WTC11 (cell line): ENCODE measurements around the gene CALHM1. TPM values are rescaled to one million over a fixed set of nuclear protein-coding genes. Genes with fewer than 3 reads are reported as not detected.

Experiments
- ATAC-seq: fragments of 200-7000 bp; cut with Tn5 transposase; 2 replicates; pipeline ENCODE4 v1.10.0; 2021; ENCODE audit warnings: mild to moderate bottlenecking, moderate library complexity
- CTCF ChIA-PET: fragments of 300-600 bp; sonication (Branson Sonifier 250); formaldehyde crosslinking; loops from one replicate; lab custom pipeline; 2021; ENCODE audit warnings: antibody characterized with exemption; lab: Charles Lee
- POLR2A ChIA-PET: fragments of 350-600 bp; sonication (Branson Sonifier 250); formaldehyde crosslinking; loops from one replicate; lab custom pipeline; 2021; ENCODE audit warnings: antibody characterized with exemption; lab: Charles Lee
- DNase-seq: peaks from one replicate; pipeline ENCODE4 v3.0.0; 2021; ENCODE audit warnings: low spot score
- H3K27ac Mint-ChIP-seq: 2 replicates; pipeline ENCODE4 v1.8.0; 2021; ENCODE audit warnings: mixed read lengths
- H3K27me3 Mint-ChIP-seq: 2 replicates; pipeline ENCODE4 v1.8.0; 2021; ENCODE audit warnings: low read depth, mild to moderate bottlenecking, moderate library complexity, mixed read lengths
- H3K36me3 Mint-ChIP-seq: 2 replicates; pipeline ENCODE4 v1.8.0; 2021; ENCODE audit warnings: mixed read lengths
- H3K4me1 Mint-ChIP-seq: 2 replicates; pipeline ENCODE4 v1.8.0; 2022; ENCODE audit warnings: mixed read lengths
- H3K4me3 Mint-ChIP-seq: 2 replicates; pipeline ENCODE4 v1.8.0; 2021; ENCODE audit warnings: mild to moderate bottlenecking, moderate library complexity, mixed read lengths
- H3K9me3 Mint-ChIP-seq: 2 replicates; pipeline ENCODE4 v1.8.0; 2021; ENCODE audit warnings: mixed read lengths
- AFF4 ChIP-seq: sonication (generic); formaldehyde crosslinking; IDR thresholded peaks from 2 replicates; pipeline ENCODE4 v1.8.1; 2023; ENCODE audit warnings: mild to moderate bottlenecking, missing genetic modification reagents, borderline replicate concordance
- CREM ChIP-seq: sonication (generic); formaldehyde crosslinking; IDR thresholded peaks from 2 replicates; pipeline ENCODE4 v1.8.1; 2022; ENCODE audit warnings: mild to moderate bottlenecking, missing genetic modification reagents, moderate library complexity
- E2F1 ChIP-seq: sonication (generic); formaldehyde crosslinking; IDR thresholded peaks from 2 replicates; pipeline ENCODE4 v1.8.0; 2022; ENCODE audit warnings: mild to moderate bottlenecking, missing genetic modification reagents
- ETV6 ChIP-seq: sonication (generic); formaldehyde crosslinking; IDR thresholded peaks from 2 replicates; pipeline ENCODE4 v1.8.1; 2022; ENCODE audit warnings: mild to moderate bottlenecking, missing genetic modification reagents
- GRHL2 ChIP-seq: fragments of 250-450 bp; sonication (Bioruptor Pico); IDR thresholded peaks from 2 replicates; pipeline ENCODE4 v1.8.0; 2022; ENCODE audit warnings: mild to moderate bottlenecking, moderate library complexity; ENCODE audit not compliant: insufficient replicate concordance, severe bottlenecking
- HMGXB4 ChIP-seq: sonication (generic); formaldehyde crosslinking; IDR thresholded peaks from 2 replicates; pipeline ENCODE4 v1.8.1; 2023; ENCODE audit warnings: mild to moderate bottlenecking, moderate library complexity, missing genetic modification reagents
- MAX ChIP-seq: sonication (generic); formaldehyde crosslinking; IDR thresholded peaks from 2 replicates; pipeline ENCODE4 v1.8.0; 2022; ENCODE audit warnings: mild to moderate bottlenecking, missing genetic modification reagents
- SP1 ChIP-seq: sonication (generic); formaldehyde crosslinking; conservative IDR thresholded peaks from 2 replicates; pipeline ENCODE4 v1.8.1; 2022; ENCODE audit warnings: missing genetic modification reagents
- ZMAT4 ChIP-seq: fragments of 250-450 bp; sonication (Bioruptor Pico); IDR thresholded peaks from 2 replicates; pipeline ENCODE4 v1.9.0; 2021; ENCODE audit warnings: mild to moderate bottlenecking
- ZSCAN18 ChIP-seq: fragments of 250-450 bp; sonication (Bioruptor Pico); IDR thresholded peaks from 2 replicates; pipeline ENCODE4 v2.1.2; 2022; ENCODE audit warnings: mild to moderate bottlenecking, moderate library complexity
- total RNA-seq: library from RNA; stranded (reverse); gene quantifications from 3 replicates; pipeline ENCODE4 v1.2.3, GENCODE V29; 2021

Gene CALHM1
- total RNA-seq, 1 experiment from 2014 or later: 0.39 TPM

- no peak within 1 kb of the TSS for H3K27ac Mint-ChIP-seq
- no peaks in the 10 kb centered on the region for H3K36me3 Mint-ChIP-seq
- CTCF ChIA-PET: interaction anchor here (0.5 to 4.5 kb wide), 14 partner anchors 8 to 798 kb away, joined by 3 to 30 read pairs (median 4); no protein-coding TSS in a partner anchor
- TF ChIP-seq ETV6 (CRISPR knock-in tag) (0 out of 2 replicates have a peak, but pooled peaks have one; percentile 25), MAX (no peak), SP1 (CRISPR knock-in tag) (no peak)
- no peaks in the 10 kb centered on the region for H3K9me3 Mint-ChIP-seq
- H3K27me3 Mint-ChIP-seq: peaks cover 60% of the 10 kb centered on the region
- ATAC-seq: peak; percentile 61
- peak; percentile 61 for DNase-seq
- peaks cover 9% of the 10 kb centered on the region for H3K4me1 Mint-ChIP-seq
- POLR2A ChIA-PET: no interaction called here
- peak within 1 kb of the TSS; percentile 79 for H3K4me3 Mint-ChIP-seq
These were observed 34.7 kb upstream of the CALHM1 start, which contains the start of gene NEURL1 for GRCh38 chr10:103493362-103493915. Gene NEURL1, plus strand, starts transcription at chr10:103493705. Its CDS starts 683 bp downstream, at chr10:103494388.

GRCh38 chr10:103492655-103493261 lies 34.1 kb upstream of the CALHM1 start:
- POLR2A ChIA-PET: interaction anchor here (0.6 kb wide), 1 partner anchor 986 kb away, joined by 3 read pairs; no protein-coding TSS in a partner anchor
- CTCF ChIA-PET: interaction anchor here (0.5 to 3.4 kb wide), 12 partner anchors 8 to 194 kb away, joined by 3 to 30 read pairs (median 4); partner anchors contain the start of gene CALHM2
- H3K27me3 Mint-ChIP-seq: peaks cover 59% of the 10 kb centered on the region

More at GRCh38 chr10:103492655-103493261, 34.1 kb upstream of the CALHM1 start:
- Mint-ChIP-seq H3K9me3 (no peaks in the 10 kb centered on the region), H3K36me3 (no peaks in the 10 kb centered on the region), H3K27ac (no peak overlapping the region), H3K4me1 (peaks cover 9% of the 10 kb centered on the region), H3K4me3 (peak overlapping the region; percentile 79)
- DNase-seq (no peak), ATAC-seq (no peak)
- TF ChIP-seq ZSCAN18 (no peak), HMGXB4 (CRISPR knock-in tag) (no peak), CREM (no peak), GRHL2 (CRISPR knock-in tag) (no peak), AFF4 (no peak), E2F1 (CRISPR knock-in tag) (no peak), ZMAT4 (CRISPR knock-in tag) (no peak)
